Measurements from ENCODE around the gene POU2AF1. TPM values are rescaled to one million over a fixed set of nuclear protein-coding genes. Genes with fewer than 3 reads are reported as not detected.
"Not testable (repeated sequence)": the region's sequence is repeated elsewhere in the genome, so short reads cannot be mapped to it uniquely, and the experiment has no call there.

Gene POU2AF1
- total RNA-seq, 1 donor from 2014 or later = not detected

DNA sequence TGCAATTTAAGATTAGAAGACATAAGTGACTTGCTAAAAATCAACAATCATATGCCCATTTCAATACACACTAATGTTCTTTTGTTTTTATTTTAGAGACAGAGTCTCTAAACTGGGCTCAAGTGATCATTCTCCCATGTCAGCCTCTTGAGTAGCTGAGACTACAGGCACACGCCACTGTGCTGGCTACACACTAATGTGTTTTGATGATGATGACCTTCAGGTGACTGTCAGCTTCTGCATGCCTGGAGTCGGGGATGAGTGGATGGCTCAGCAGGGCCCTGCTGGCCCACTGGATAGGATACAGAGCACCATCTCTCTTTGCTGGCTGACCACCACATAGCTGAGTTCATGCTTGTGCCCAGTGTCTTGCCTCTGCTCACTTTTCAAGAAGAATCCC lies 27.0 kb upstream of the POU2AF1 start:
- no peak for DNase-seq
- no peak overlapping the region for H3K4me3 Mint-ChIP-seq (ENCODE audit: unreplicated experiment)
- no peaks in the 10 kb centered on the region for H3K4me1 Mint-ChIP-seq (ENCODE audit: low read depth, unreplicated experiment)
- TF ChIP-seq, protein P1, sequence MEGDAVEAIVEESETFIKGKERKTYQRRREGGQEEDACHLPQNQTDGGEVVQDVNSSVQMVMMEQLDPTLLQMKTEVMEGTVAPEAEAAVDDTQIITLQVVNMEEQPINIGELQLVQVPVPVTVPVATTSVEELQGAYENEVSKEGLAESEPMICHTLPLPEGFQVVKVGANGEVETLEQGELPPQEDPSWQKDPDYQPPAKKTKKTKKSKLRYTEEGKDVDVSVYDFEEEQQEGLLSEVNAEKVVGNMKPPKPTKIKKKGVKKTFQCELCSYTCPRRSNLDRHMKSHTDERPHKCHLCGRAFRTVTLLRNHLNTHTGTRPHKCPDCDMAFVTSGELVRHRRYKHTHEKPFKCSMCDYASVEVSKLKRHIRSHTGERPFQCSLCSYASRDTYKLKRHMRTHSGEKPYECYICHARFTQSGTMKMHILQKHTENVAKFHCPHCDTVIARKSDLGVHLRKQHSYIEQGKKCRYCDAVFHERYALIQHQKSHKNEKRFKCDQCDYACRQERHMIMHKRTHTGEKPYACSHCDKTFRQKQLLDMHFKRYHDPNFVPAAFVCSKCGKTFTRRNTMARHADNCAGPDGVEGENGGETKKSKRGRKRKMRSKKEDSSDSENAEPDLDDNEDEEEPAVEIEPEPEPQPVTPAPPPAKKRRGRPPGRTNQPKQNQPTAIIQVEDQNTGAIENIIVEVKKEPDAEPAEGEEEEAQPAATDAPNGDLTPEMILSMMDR (IDR thresholded peaks at IDR 0.05; ENCODE audit: partially characterized antibody, unreplicated experiment) = no peak
- H3K27me3 Mint-ChIP-seq (ENCODE audit: unreplicated experiment) = peaks cover 2% of the 10 kb centered on the region
- H3K36me3 Mint-ChIP-seq (ENCODE audit: unreplicated experiment) = no peaks in the 10 kb centered on the region
- no peaks in the 10 kb centered on the region for H3K9me3 Mint-ChIP-seq (ENCODE audit: unreplicated experiment)
- H3K27ac Mint-ChIP-seq (ENCODE audit: unreplicated experiment) = no peak overlapping the region

DNA sequence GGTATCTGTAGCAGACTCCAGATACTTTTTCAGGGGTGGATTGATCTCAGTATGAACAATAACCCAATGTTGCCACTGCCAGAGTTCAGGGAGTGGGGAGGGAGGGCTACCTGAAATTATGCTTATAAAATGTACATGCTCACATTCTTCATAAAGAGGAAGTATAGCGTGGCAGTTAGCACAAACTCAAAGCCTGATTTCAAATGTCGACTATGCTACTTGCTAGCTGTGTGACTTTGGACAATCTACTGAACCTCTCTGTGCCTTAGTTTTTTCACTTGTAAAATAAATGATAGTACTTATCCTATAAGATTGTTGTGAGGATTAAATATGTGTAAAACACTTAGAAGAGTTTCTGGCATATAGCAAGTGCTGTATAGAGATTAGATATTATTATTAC lies 26.5 kb upstream of the POU2AF1 start:
- Mint-ChIP-seq H3K27ac (ENCODE audit: unreplicated experiment) (no peak overlapping the region), H3K27me3 (ENCODE audit: unreplicated experiment) (peaks cover 2% of the 10 kb centered on the region), H3K36me3 (ENCODE audit: unreplicated experiment) (no peaks in the 10 kb centered on the region), H3K4me1 (ENCODE audit: low read depth, unreplicated experiment) (no peaks in the 10 kb centered on the region), H3K4me3 (ENCODE audit: unreplicated experiment) (no peak overlapping the region), H3K9me3 (ENCODE audit: unreplicated experiment) (no peaks in the 10 kb centered on the region)
- no peak for DNase-seq
- TF ChIP-seq, protein P1 (IDR thresholded peaks at IDR 0.05; ENCODE audit: partially characterized antibody, unreplicated experiment) = no peak

DNA sequence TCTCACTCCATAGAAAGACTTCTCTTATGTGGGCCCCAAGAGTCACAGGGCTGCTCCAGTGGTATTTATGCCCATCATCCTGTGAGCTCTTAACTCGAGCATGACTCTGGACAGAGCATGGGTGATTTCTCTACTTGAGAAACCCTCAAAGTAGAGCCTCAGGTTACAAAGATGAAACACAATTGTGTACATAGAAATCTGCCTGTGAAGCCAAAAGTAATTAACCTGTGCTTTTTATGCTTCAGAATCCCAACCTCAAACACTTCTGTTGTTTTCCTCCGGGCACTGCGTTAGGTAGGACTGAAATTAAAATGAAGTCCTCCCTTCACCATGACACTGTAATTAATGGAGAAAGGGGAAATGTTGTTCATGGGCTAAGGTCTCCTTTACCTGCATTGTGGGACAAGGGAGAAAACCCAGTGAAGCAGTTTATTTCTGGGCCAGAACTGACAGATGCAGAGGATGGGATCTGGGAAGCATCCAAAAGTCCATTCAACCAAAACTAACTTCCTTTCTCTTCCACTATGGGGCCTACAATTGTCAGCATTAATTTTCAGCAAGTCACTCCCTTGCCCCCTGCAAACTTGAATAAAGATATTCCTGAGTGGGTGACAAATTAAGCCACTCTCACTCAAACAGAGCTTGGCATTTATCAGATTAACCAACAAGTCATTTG lies 24.1 kb upstream of the POU2AF1 start:
- TF ChIP-seq, protein P1 (IDR thresholded peaks at IDR 0.05; ENCODE audit: partially characterized antibody, unreplicated experiment) = no peak
- Mint-ChIP-seq H3K27me3 (ENCODE audit: unreplicated experiment) (peaks cover 2% of the 10 kb centered on the region), H3K36me3 (ENCODE audit: unreplicated experiment) (no peaks in the 10 kb centered on the region), H3K4me1 (ENCODE audit: low read depth, unreplicated experiment) (no peaks in the 10 kb centered on the region), H3K4me3 (ENCODE audit: unreplicated experiment) (no peak overlapping the region), H3K27ac (ENCODE audit: unreplicated experiment) (no peak overlapping the region), H3K9me3 (ENCODE audit: unreplicated experiment) (no peaks in the 10 kb centered on the region)
- DNase-seq = no peak

GRCh38 chr11:111402411-111402810 lies 23.3 kb upstream of the POU2AF1 start:
- TF ChIP-seq, protein P1 (IDR thresholded peaks at IDR 0.05; ENCODE audit: partially characterized antibody, unreplicated experiment) = no peak
- H3K36me3 Mint-ChIP-seq (ENCODE audit: unreplicated experiment) = no peaks in the 10 kb centered on the region
- no peaks in the 10 kb centered on the region for H3K9me3 Mint-ChIP-seq (ENCODE audit: unreplicated experiment)
- H3K27ac Mint-ChIP-seq (ENCODE audit: unreplicated experiment) = no peak overlapping the region
- H3K4me1 Mint-ChIP-seq (ENCODE audit: low read depth, unreplicated experiment) = no peaks in the 10 kb centered on the region
- no peak for DNase-seq
- no peak overlapping the region for H3K4me3 Mint-ChIP-seq (ENCODE audit: unreplicated experiment)
- H3K27me3 Mint-ChIP-seq (ENCODE audit: unreplicated experiment) = peaks cover 2% of the 10 kb centered on the region

- H3K27ac Mint-ChIP-seq (ENCODE audit: unreplicated experiment); H3K4me3 Mint-ChIP-seq (ENCODE audit: unreplicated experiment); DNase-seq; H3K27me3 Mint-ChIP-seq (ENCODE audit: unreplicated experiment); H3K36me3 Mint-ChIP-seq (ENCODE audit: unreplicated experiment); H3K4me1 Mint-ChIP-seq (ENCODE audit: low read depth, unreplicated experiment); H3K9me3 Mint-ChIP-seq (ENCODE audit: unreplicated experiment): not testable (repeated sequence)
These were observed 22.9 kb upstream of the POU2AF1 start for GRCh38 chr11:111401957-111402356.
